ENCODE results near the gene SMIM35.

- TF ChIP-seq CTCF (IDR thresholded peaks at IDR 0.05) (no peak), POLR2A (IDR thresholded peaks at IDR 0.05) (no peak), EP300 (IDR thresholded peaks at IDR 0.05) (no peak)
Measured at GRCh38 chr11:118050208-118050891, 36.4 kb downstream of the SMIM35 start.
